ENCODE results near the gene BPIFA1. TPM values are rescaled to one million over a fixed set of nuclear protein-coding genes. Genes with fewer than 3 reads are reported as not detected.

Gene BPIFA1
- total RNA-seq, 4 donors from 2014 or later = not detected

- no peaks in the 10 kb centered on the region for H3K9me3 ChIP-seq
- DNase-seq (no peak), ATAC-seq (no peak)
- intact Hi-C loops (cut with DNase I; ENCODE audit: low total_unique reads) (no loop called here), in situ Hi-C loops (cut with MboI; ENCODE audit: low sequenced_read_pairs in 4 of 4) (no loop called here)
- H3K36me3 ChIP-seq = no peaks in the 10 kb centered on the region
- TF ChIP-seq CTCF (IDR thresholded peaks at IDR 0.05 in 4 of 5, conservative IDR thresholded peaks at IDR 0.05 in 1 of 5) (no peak), POLR2A (IDR thresholded peaks at IDR 0.05) (no peak)
- no peak overlapping the region for H3K27ac ChIP-seq
- H3K4me1 ChIP-seq = no peaks in the 10 kb centered on the region
- H3K4me3 ChIP-seq = no peak overlapping the region
- H3K27me3 ChIP-seq = peaks cover 0 to 4% (median 0%) of the 10 kb centered on the region in 3 donors
These were observed 13.7 kb downstream of the BPIFA1 start for GRCh38 chr20:33249456-33249855.

GRCh38 chr20:33250666-33251065 lies 14.9 kb downstream of the BPIFA1 start:
- Histone ChIP-seq H3K27ac (no peak overlapping the region), H3K36me3 (no peaks in the 10 kb centered on the region), H3K4me3 (no peak overlapping the region), H3K27me3 (peaks cover 0 to 4% (median 0%) of the 10 kb centered on the region in 3 donors), H3K4me1 (no peaks in the 10 kb centered on the region), H3K9me3 (no peaks in the 10 kb centered on the region)
- no peak for TF ChIP-seq POLR2A (IDR thresholded peaks at IDR 0.05)
- TF ChIP-seq CTCF (IDR thresholded peaks at IDR 0.05 in 4 of 5, conservative IDR thresholded peaks at IDR 0.05 in 1 of 5) = no peak
- intact Hi-C loops (cut with DNase I; ENCODE audit: low total_unique reads) = no loop called here
- in situ Hi-C loops (cut with MboI; ENCODE audit: low sequenced_read_pairs in 4 of 4) = no loop called here
- ATAC-seq (no peak), DNase-seq (no peak)

- Histone ChIP-seq H3K27me3 (peaks cover 0 to 4% (median 4%) of the 10 kb centered on the region in 3 donors), H3K4me1 (no peaks in the 10 kb centered on the region), H3K36me3 (no peaks in the 10 kb centered on the region), H3K4me3 (no peak overlapping the region), H3K27ac (no peak overlapping the region), H3K9me3 (no peaks in the 10 kb centered on the region)
- no peak for TF ChIP-seq POLR2A (IDR thresholded peaks at IDR 0.05)
- TF ChIP-seq CTCF (IDR thresholded peaks at IDR 0.05 in 4 of 5, conservative IDR thresholded peaks at IDR 0.05 in 1 of 5) = no peak
- no peak for ATAC-seq
- intact Hi-C loops (cut with DNase I; ENCODE audit: low total_unique reads) (no loop called here), in situ Hi-C loops (cut with MboI; ENCODE audit: low sequenced_read_pairs in 4 of 4) (no loop called here)
- DNase-seq = no peak
These were observed 15.7 kb downstream of the BPIFA1 start for GRCh38 chr20:33251496-33251895.

GRCh38 chr20:33252460-33252859 lies 16.7 kb downstream of the BPIFA1 start:
- intact Hi-C loops (cut with DNase I; ENCODE audit: low total_unique reads) = no loop called here
- no peaks in the 10 kb centered on the region for H3K9me3 ChIP-seq
- H3K4me3 ChIP-seq = no peak overlapping the region
- in situ Hi-C loops (cut with MboI; ENCODE audit: low sequenced_read_pairs in 4 of 4) = no loop called here
- no peaks in the 10 kb centered on the region for H3K36me3 ChIP-seq
- peaks cover 0 to 4% (median 4%) of the 10 kb centered on the region in 3 donors for H3K27me3 ChIP-seq
- TF ChIP-seq CTCF (IDR thresholded peaks at IDR 0.05 in 4 of 5, conservative IDR thresholded peaks at IDR 0.05 in 1 of 5) (no peak), POLR2A (IDR thresholded peaks at IDR 0.05) (no peak)
- H3K4me1 ChIP-seq = no peaks in the 10 kb centered on the region
- ATAC-seq (no peak), DNase-seq (no peak)
- H3K27ac ChIP-seq = no peak overlapping the region

GRCh38 chr20:33255005-33255404 lies 19.2 kb downstream of the BPIFA1 start:
- Histone ChIP-seq H3K4me3 (no peak overlapping the region), H3K4me1 (no peaks in the 10 kb centered on the region), H3K27ac (no peak overlapping the region), H3K27me3 (peaks cover 0 to 8% (median 4%) of the 10 kb centered on the region in 3 donors), H3K9me3 (no peaks in the 10 kb centered on the region), H3K36me3 (no peaks in the 10 kb centered on the region)
- intact Hi-C loops (cut with DNase I; ENCODE audit: low total_unique reads) (no loop called here), in situ Hi-C loops (cut with MboI; ENCODE audit: low sequenced_read_pairs in 4 of 4) (no loop called here)
- TF ChIP-seq POLR2A (IDR thresholded peaks at IDR 0.05) = no peak
- TF ChIP-seq CTCF (IDR thresholded peaks at IDR 0.05 in 4 of 5, conservative IDR thresholded peaks at IDR 0.05 in 1 of 5) = no peak
- ATAC-seq (no peak), DNase-seq (no peak)
